ENCODE measurements around the gene BCL2L11.

DNA sequence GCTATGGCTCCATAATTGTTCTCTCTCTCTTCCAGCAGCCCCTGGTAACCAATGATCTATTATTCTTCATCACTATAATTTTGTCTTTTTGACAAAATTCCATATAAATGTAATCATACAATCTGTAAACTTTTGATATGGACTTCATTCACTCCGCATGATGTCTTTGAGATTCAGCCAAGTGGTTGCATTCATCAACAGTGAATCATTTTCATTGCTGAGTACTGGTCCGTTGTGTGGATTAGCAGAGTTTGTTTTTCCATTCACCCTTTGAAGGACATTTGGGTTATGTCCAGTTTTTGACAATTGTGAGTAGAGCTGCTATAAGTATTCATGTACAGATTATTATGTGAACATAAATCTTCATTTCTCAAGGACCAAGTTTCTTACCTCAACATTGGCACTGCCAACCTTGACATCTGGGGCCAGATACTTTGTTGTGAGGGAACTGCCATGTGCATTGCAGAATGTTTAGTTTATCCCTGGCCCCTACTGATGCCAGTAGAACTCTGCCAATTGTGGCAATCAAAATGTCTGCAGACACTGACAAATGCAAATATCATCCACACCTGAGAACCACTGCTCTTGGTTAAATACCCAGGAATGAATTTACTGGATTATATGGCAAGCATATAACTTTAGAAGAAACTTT, 48.4 kb upstream of the BCL2L11 start:
- TF ChIP-seq PPARA (CRISPR knock-in tag; IDR thresholded peaks at IDR 0.05; ENCODE audit: borderline replicate concordance) (no peak), ZFP3 (CRISPR knock-in tag; IDR thresholded peaks at IDR 0.05) (no peak), OSR1 (CRISPR knock-in tag; IDR thresholded peaks at IDR 0.05) (no peak), ESRRG (CRISPR knock-in tag; IDR thresholded peaks at IDR 0.05) (no peak), CSDC2 (CRISPR knock-in tag; IDR thresholded peaks at IDR 0.05) (no peak), BACH2 (CRISPR knock-in tag; IDR thresholded peaks at IDR 0.05; ENCODE audit: borderline replicate concordance) (no peak), SNAI2 (CRISPR knock-in tag; IDR thresholded peaks at IDR 0.05) (no peak), ZFP30 (CRISPR knock-in tag; IDR thresholded peaks at IDR 0.05) (no peak)
- TF ChIP-seq, protein P1, sequence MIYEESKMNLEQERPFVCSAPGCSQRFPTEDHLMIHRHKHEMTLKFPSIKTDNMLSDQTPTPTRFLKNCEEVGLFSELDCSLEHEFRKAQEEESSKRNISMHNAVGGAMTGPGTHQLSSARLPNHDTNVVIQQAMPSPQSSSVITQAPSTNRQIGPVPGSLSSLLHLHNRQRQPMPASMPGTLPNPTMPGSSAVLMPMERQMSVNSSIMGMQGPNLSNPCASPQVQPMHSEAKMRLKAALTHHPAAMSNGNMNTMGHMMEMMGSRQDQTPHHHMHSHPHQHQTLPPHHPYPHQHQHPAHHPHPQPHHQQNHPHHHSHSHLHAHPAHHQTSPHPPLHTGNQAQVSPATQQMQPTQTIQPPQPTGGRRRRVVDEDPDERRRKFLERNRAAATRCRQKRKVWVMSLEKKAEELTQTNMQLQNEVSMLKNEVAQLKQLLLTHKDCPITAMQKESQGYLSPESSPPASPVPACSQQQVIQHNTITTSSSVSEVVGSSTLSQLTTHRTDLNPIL (CRISPR knock-in tag; IDR thresholded peaks at IDR 0.05; ENCODE audit: low read depth), result no peak
- TF ChIP-seq, protein P2, sequence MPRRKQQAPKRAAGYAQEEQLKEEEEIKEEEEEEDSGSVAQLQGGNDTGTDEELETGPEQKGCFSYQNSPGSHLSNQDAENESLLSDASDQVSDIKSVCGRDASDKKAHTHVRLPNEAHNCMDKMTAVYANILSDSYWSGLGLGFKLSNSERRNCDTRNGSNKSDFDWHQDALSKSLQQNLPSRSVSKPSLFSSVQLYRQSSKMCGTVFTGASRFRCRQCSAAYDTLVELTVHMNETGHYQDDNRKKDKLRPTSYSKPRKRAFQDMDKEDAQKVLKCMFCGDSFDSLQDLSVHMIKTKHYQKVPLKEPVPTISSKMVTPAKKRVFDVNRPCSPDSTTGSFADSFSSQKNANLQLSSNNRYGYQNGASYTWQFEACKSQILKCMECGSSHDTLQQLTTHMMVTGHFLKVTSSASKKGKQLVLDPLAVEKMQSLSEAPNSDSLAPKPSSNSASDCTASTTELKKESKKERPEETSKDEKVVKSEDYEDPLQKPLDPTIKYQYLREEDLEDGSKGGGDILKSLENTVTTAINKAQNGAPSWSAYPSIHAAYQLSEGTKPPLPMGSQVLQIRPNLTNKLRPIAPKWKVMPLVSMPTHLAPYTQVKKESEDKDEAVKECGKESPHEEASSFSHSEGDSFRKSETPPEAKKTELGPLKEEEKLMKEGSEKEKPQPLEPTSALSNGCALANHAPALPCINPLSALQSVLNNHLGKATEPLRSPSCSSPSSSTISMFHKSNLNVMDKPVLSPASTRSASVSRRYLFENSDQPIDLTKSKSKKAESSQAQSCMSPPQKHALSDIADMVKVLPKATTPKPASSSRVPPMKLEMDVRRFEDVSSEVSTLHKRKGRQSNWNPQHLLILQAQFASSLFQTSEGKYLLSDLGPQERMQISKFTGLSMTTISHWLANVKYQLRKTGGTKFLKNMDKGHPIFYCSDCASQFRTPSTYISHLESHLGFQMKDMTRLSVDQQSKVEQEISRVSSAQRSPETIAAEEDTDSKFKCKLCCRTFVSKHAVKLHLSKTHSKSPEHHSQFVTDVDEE (CRISPR knock-in tag; IDR thresholded peaks at IDR 0.05), result no peak
- TF ChIP-seq, protein P3, sequence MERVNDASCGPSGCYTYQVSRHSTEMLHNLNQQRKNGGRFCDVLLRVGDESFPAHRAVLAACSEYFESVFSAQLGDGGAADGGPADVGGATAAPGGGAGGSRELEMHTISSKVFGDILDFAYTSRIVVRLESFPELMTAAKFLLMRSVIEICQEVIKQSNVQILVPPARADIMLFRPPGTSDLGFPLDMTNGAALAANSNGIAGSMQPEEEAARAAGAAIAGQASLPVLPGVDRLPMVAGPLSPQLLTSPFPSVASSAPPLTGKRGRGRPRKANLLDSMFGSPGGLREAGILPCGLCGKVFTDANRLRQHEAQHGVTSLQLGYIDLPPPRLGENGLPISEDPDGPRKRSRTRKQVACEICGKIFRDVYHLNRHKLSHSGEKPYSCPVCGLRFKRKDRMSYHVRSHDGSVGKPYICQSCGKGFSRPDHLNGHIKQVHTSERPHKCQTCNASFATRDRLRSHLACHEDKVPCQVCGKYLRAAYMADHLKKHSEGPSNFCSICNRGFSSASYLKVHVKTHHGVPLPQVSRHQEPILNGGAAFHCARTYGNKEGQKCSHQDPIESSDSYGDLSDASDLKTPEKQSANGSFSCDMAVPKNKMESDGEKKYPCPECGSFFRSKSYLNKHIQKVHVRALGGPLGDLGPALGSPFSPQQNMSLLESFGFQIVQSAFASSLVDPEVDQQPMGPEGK (CRISPR knock-in tag; IDR thresholded peaks at IDR 0.05; ENCODE audit: borderline replicate concordance), result no peak
